Keratinocyte (primary cell): ENCODE measurements around the gene EVL. TPM values are rescaled to one million over a fixed set of nuclear protein-coding genes. Genes with fewer than 3 reads are reported as not detected.

Source experiments
- DNase-seq: peaks from one replicate; pipeline ENCODE4 v3.0.0-alpha.2; 2011; ENCODE audit warnings: low read depth, missing footprints, low spot score
- FAIRE-seq: peaks from 2 replicates; lab custom pipeline; 2011; peaks lifted over from hg19 to GRCh38; lab: Jason Lieb, UNC
- H2AFZ ChIP-seq: 2 replicates; pipeline ENCODE4 v1.6.0; 2012; ENCODE audit warnings: low read length, control low read depth, inconsistent platforms; ENCODE audit not compliant: control insufficient read depth
- H3K27ac ChIP-seq: 2 replicates; pipeline ENCODE4 v1.5.1; 2011; ENCODE audit warnings: low read length; ENCODE audit not compliant: control insufficient read depth, insufficient read depth
- H3K27me3 ChIP-seq: 3 replicates; pipeline ENCODE4 v1.6.0; 2011; ENCODE audit warnings: low read length; ENCODE audit not compliant: control insufficient read depth, insufficient read depth; ENCODE audit errors: extremely low read depth
- H3K36me3 ChIP-seq, 2 experiments: 2 replicates in 1 of 2; 3 replicates in 1 of 2; pipeline ENCODE4 v1.5.1; 2011; ENCODE audit warnings: low read length in 2 of 2, mild to moderate bottlenecking in 1 of 2; ENCODE audit not compliant: control insufficient read depth in 2 of 2, insufficient read depth in 2 of 2; ENCODE audit errors: extremely low read depth in 1 of 2
- H3K4me1 ChIP-seq: 3 replicates; pipeline ENCODE4 v1.5.1; 2011; ENCODE audit warnings: low read length; ENCODE audit not compliant: control insufficient read depth, insufficient read depth; ENCODE audit errors: extremely low read depth
- H3K4me2 ChIP-seq: 3 replicates; pipeline ENCODE4 v1.6.0; 2011; ENCODE audit warnings: low read depth, low read length; ENCODE audit not compliant: control insufficient read depth, insufficient read depth; ENCODE audit errors: extremely low read depth
- H3K4me3 ChIP-seq, 3 experiments: fragments of 200-600 bp in 1 of 3; sonication (generic) in 1 of 3; 2 replicates in 2 of 3; 3 replicates in 1 of 3; pipeline ENCODE4 v1.5.1; 2011 to 2016; ENCODE audit warnings: low read length in 3 of 3, mild to moderate bottlenecking in 3 of 3, control low read depth in 2 of 3, inconsistent platforms in 1 of 3, low read depth in 1 of 3, mixed read lengths in 1 of 3, mixed run types in 1 of 3, moderate library complexity in 1 of 3; ENCODE audit not compliant: control insufficient read depth in 2 of 3, insufficient read depth in 2 of 3; ENCODE audit errors: extremely low read depth in 1 of 3
- H3K79me2 ChIP-seq: 2 replicates; pipeline ENCODE4 v1.6.0; 2012; ENCODE audit warnings: low read length; ENCODE audit not compliant: control insufficient read depth, insufficient read depth
- H3K9ac ChIP-seq: 3 replicates; pipeline ENCODE4 v1.6.0; 2011; ENCODE audit warnings: low read length; ENCODE audit not compliant: control insufficient read depth, insufficient read depth; ENCODE audit errors: extremely low read depth
- H3K9me1 ChIP-seq: 3 replicates; pipeline ENCODE4 v1.6.0; 2011; ENCODE audit warnings: low read length; ENCODE audit not compliant: control insufficient read depth, insufficient read depth; ENCODE audit errors: extremely low read depth
- H3K9me3 ChIP-seq: 2 replicates; pipeline ENCODE4 v1.5.1; 2012; ENCODE audit warnings: low read depth, low read length; ENCODE audit not compliant: control insufficient read depth
- H4K20me1 ChIP-seq: 3 replicates; pipeline ENCODE4 v1.6.0; 2011; ENCODE audit warnings: low read length; ENCODE audit not compliant: control insufficient read depth, insufficient read depth; ENCODE audit errors: extremely low read depth
- EZH2 ChIP-seq: IDR thresholded peaks from one replicate; pipeline ENCODE4 v1.6.1; 2012; ENCODE audit warnings: inconsistent platforms, mild to moderate bottlenecking, low read length, moderate library complexity
- dilution Hi-C: fragments of 300-500 bp; cut with MboI; formaldehyde crosslinking; loops from one replicate; pipeline ENCODE4 v1.7.0; 2020; ENCODE audit warnings: low sequenced_read_pairs; ENCODE audit not compliant: extremely low pct_ligation_motif_present
- polyA plus RNA-seq, 5 experiments: library from polyadenylated mRNA; depleted of rRNA in 3 of 5; stranded (reverse) in 3 of 5; stranded (forward) in 1 of 5; unstranded in 1 of 5; fragments of >200 nt; gene quantifications; 1 replicate in 1 of 5; 2 replicates in 3 of 5; 3 replicates in 1 of 5; pipeline versions ENCODE4 v1.2.1 to v1.2.3, GENCODE V29; 2011 to 2012; ENCODE audit warnings: missing spikeins in 2 of 5, low read depth in 1 of 5, low replicate concordance in 1 of 5
- TF ChIP-seq, protein P1 (sequence below), 3 experiments: IDR thresholded peaks in 1 of 3; conservative IDR thresholded peaks in 1 of 3; optimal IDR thresholded peaks in 1 of 3; 2 replicates in 2 of 3; 3 replicates in 1 of 3; pipeline versions ENCODE3 to v1.5.1; 2011; ENCODE audit warnings: low read length in 3 of 3, mild to moderate bottlenecking in 3 of 3, moderate library complexity in 2 of 3, control low read depth in 1 of 3, inconsistent platforms in 1 of 3; ENCODE audit not compliant: insufficient read depth in 2 of 3; ENCODE audit errors: extremely low read depth in 1 of 3

The EVL gene
- polyA plus RNA-seq, 1 donor (not counting 4 experiments of a cell fraction or from before 2014, with no cell fraction given) = 12.0 TPM

DNA sequence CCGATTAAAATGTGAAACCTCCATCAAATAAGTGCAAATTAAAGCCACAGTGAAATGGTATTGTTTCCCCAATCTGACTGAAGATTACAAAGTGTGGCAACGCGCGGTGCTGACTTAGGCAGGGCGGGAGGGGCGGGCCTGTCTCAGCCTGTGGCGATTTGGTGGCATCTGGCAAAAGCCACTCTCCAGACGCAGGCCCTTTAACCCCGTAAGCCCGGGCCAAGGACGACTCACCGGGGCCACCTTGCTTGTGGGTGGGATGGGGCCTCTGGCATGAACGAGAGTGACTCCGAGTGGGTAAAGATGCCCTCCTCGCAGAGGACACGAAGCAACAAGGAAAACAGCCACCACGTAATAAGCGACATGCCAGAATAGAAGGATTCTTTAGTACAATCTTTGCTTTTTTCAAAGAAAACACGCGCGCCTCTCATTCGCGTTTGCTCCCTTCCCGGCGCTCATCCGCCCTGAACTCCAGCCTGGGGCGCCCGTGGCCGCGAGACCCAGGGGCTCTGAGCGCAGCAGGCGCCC is 93.4 kb downstream of the EVL start:
- H3K27ac ChIP-seq = no peak overlapping the region
- peak overlapping the region; percentile 18 to 40 (median 38) for H3K4me3 ChIP-seq
- FAIRE-seq = no peak
- no peak overlapping the region for H3K9ac ChIP-seq
- peaks cover 30% of the 10 kb centered on the region for H3K27me3 ChIP-seq
- no peaks in the 10 kb centered on the region for H4K20me1 ChIP-seq
- dilution Hi-C loops = no loop called here
- DNase-seq = no peak
- no peaks in the 10 kb centered on the region for H3K9me1 ChIP-seq
- H3K9me3 ChIP-seq = peaks cover 10% of the 10 kb centered on the region
- TF ChIP-seq, protein P1, sequence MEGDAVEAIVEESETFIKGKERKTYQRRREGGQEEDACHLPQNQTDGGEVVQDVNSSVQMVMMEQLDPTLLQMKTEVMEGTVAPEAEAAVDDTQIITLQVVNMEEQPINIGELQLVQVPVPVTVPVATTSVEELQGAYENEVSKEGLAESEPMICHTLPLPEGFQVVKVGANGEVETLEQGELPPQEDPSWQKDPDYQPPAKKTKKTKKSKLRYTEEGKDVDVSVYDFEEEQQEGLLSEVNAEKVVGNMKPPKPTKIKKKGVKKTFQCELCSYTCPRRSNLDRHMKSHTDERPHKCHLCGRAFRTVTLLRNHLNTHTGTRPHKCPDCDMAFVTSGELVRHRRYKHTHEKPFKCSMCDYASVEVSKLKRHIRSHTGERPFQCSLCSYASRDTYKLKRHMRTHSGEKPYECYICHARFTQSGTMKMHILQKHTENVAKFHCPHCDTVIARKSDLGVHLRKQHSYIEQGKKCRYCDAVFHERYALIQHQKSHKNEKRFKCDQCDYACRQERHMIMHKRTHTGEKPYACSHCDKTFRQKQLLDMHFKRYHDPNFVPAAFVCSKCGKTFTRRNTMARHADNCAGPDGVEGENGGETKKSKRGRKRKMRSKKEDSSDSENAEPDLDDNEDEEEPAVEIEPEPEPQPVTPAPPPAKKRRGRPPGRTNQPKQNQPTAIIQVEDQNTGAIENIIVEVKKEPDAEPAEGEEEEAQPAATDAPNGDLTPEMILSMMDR (optimal IDR thresholded peaks at IDR 0.05 in 1 of 3, IDR thresholded peaks at IDR 0.05 in 1 of 3, conservative IDR thresholded peaks at IDR 0.05 in 1 of 3; ENCODE audit: extremely low read depth in 1 of 3, insufficient read depth in 2 of 3, low read length in 3 of 3) = no peak
- peak; percentile 84 for TF ChIP-seq EZH2
- peak overlapping the region; percentile 58 for H3K4me2 ChIP-seq
- H3K79me2 ChIP-seq = no peaks in the 10 kb centered on the region
- peaks cover 14% of the 10 kb centered on the region for H3K4me1 ChIP-seq
- no peak overlapping the region for H2AFZ ChIP-seq
- no peaks in the 10 kb centered on the region for H3K36me3 ChIP-seq

DNA sequence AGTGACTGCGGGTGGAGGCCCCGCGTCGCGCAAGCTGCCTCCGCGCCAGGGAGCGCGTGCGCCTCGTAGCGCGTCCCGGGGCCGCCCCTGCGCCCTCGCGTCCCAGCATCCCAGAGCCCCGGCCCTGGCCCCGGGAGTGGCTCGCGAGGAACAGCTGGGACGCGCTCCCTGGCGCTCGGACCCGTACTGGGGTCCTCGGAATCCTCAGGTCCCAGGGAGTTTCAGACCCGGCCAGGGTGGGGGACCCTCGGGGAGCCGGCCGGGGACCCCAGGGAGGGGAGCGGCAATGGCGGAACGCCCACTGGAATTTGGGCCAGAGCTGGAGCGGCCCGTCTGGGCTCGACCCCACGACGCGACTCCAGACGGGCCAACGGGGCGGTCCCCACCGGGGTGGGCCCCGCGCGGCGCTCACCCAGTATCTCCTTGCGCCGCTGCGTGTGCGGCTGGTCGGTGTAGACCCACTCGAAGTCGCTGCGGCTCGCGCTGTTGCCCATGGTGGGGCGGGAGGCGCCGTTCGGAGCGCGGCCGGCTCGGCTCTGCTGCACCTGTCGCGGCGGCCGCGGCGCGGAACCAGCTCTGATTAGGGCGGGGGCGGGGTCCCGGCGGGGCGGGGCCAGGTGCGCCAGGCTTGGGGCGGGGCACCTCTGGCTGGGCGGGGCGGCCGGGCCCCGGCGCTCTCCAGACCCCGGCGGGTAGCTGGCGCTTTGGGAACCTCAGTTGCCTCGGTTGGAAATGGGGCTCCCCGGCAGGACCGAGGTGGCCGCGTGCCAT is 94.1 kb downstream of the EVL start, which contains the start of gene DEGS2:
Gene DEGS2 (minus strand): TSS at position 552 of the 771 bp plus-strand sequence. CDS start 58 bp downstream, at position 494.
- dilution Hi-C loops = no loop called here
- Histone ChIP-seq H3K9ac (no peak within 1 kb of the TSS), H2AFZ (peak within 1 kb of the TSS; percentile 37), H3K9me3 (peaks cover 10% of the 10 kb centered on the region), H3K27me3 (peaks cover 30% of the 10 kb centered on the region), H3K4me3 (peak within 1 kb of the TSS; percentile 28 to 53 (median 40)), H3K27ac (no peak within 1 kb of the TSS), H3K36me3 (no peaks in the 10 kb centered on the region), H3K9me1 (no peaks in the 10 kb centered on the region), H3K4me1 (peaks cover 14% of the 10 kb centered on the region), H4K20me1 (no peaks in the 10 kb centered on the region), H3K4me2 (peak within 1 kb of the TSS; percentile 58), H3K79me2 (no peaks in the 10 kb centered on the region)
- FAIRE-seq = no peak
- DNase-seq = no peak
- TF ChIP-seq, protein P1 (optimal IDR thresholded peaks at IDR 0.05 in 1 of 3, IDR thresholded peaks at IDR 0.05 in 1 of 3, conservative IDR thresholded peaks at IDR 0.05 in 1 of 3; ENCODE audit: extremely low read depth in 1 of 3, insufficient read depth in 2 of 3, low read length in 3 of 3) = no peak
- peak; percentile 53 for TF ChIP-seq EZH2
